Cardiac fibroblast (primary cell): ENCODE data around the gene IKBKG.
"Not testable (repeated sequence)": the region's sequence is repeated elsewhere in the genome, so short reads cannot be mapped to it uniquely, and the experiment has no call there.

Source experiments
- DNase-seq, 2 donors: peaks; one replicate each; pipeline versions ENCODE4 v3.0.0 to v3.0.0-alpha.2; 2010; ENCODE audit warnings: low read depth in 2 of 2
- H3K4me3 ChIP-seq, 2 donors: replicated peaks in 1 of 2; 1 replicate in 1 of 2; 2 replicates in 1 of 2; pipeline ENCODE4 v1.5.1; 2011; ENCODE audit warnings: low read depth in 2 of 2, low read length in 2 of 2, mild to moderate bottlenecking in 2 of 2, moderate library complexity in 1 of 2
- CTCF ChIP-seq: IDR thresholded peaks from one replicate; pipeline ENCODE4 v1.5.1; 2011; ENCODE audit warnings: low read depth, mild to moderate bottlenecking, low read length, inconsistent platforms

Gene IKBKG

GRCh38 chrX:154545673-154546274 is 1.6 kb upstream of the IKBKG start:
- H3K4me3 ChIP-seq, result peak overlapping the region; percentile 62 to 71
- DNase-seq, result no peak
- TF ChIP-seq CTCF, result no peak

DNA sequence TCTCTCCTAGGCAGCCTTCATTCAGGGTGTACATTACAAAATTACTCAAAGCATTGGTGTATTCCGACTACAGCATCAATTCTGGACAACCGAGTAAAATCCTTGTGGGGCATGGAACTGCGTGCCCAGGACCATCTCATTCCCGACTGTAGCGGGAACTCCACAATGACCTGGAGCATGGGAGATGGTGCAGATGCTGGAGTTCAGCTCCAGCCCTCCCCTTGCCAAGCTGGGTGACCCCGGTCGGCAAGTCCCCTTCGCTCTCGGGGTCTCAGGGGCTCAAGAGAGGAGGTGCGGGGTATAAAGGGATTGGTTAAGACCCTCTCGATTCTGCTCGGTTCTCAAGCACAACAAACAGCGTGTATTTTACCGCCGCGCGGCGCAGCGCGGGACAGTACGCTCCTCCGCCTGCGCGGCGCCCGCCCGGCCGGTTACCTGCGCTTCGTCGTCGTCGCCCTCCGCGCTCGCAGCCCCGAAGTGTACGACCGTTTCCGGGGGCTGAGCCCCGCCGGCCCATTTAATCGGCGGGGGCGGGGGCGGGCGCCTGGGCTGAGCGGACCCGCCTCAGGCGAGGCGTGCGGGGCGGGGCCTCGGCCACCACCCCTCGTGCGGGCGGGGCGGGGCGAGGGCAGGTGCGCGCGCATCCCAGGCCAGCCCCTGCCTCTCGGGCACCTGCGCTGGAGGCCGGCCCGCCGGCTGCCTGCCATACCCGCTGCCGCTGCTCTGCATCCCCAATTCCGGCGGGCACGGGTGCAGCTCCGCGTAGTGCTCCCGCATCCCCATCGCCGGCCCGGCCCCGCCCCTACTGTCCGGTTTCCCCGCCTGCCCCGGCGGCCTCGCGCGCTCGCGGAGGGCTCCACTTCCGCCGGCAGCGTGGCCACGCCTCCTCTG is 821 bp upstream of the IKBKG start, which contains the start of gene G6PD:
Gene G6PD (minus strand): TSS at position 493 of the 891 bp plus-strand sequence. CDS start 691 bp downstream, outside the sequence.
- peak in 1 of 2 donors; percentile 76 for DNase-seq
- peak within 1 kb of the TSS; percentile 68 to 71 for H3K4me3 ChIP-seq
- TF ChIP-seq CTCF, result no peak

DNA sequence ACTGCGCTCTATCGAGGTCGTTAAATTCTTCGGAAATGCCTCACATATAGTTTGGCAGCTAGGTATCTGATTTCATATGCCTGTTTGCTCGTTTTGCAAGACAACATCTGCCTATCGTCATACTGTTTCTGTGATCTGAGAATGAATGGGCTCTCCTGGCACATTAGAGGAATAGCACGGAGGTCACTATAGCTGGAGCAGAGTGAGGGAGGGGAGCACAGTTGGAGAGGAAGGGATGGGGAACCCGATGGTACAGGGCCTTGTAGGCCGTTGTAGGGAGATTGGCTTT is 552 bp downstream of the IKBKG start:
- peak in 1 of 2 donors; percentile 47 for DNase-seq
- TF ChIP-seq CTCF, result no peak
- H3K4me3 ChIP-seq, result peak overlapping the region; percentile 68 to 71

DNA sequence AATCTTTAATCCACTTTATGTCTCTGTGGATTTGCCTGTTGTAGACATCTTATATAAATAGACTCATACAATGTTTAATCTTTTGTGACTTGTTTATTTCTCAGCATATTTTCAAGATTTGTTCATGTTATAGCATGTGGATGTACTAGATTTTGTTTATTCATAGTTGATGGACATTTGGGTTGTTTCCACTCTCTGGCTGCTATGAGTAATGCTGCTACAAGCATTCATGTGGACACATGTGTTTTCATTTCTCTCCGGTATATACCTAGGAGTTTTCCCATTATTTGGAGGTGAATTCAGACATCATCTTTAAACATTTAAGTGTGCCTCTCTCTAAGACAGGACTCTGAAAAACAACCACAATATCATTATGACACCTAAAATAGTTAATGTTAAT is 2.3 kb downstream of the IKBKG start:
- DNase-seq, result no peak
- no peak overlapping the region for H3K4me3 ChIP-seq
- TF ChIP-seq CTCF, result no peak

DNA sequence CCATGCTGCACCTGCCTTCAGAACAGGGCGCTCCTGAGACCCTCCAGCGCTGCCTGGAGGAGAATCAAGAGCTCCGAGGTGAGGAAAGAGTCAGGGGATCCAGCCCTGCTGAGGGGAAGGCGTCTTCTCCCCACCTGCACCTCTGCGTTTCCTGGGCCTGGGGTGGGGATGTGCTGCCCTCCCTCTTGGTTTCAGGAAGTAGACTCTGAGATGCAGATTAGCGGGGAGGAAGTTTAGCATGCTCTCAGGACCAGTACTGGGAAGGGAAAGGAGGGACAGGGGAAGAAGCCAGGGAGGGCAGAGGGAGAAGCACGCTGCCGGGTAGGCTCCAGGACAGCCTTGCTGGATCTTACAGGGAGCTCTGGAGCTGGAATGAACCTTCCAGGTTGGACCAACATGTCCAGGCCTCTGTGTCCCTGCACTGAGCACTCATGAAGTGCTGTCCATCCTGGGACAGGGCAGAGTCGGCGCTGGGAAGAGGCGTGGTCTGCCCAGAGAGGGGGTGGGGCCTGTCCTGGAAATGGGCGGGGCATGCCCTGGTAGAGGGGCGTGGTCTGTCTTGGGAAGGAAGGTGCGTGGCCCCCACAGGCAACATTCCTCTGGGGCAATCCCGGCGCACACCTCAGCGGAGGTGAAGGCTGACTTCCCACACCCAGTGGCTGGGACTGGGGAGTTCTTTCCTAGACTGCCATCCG is 4.8 kb downstream of the IKBKG start:
- H3K4me3 ChIP-seq, DNase-seq: not testable (repeated sequence)

DNA sequence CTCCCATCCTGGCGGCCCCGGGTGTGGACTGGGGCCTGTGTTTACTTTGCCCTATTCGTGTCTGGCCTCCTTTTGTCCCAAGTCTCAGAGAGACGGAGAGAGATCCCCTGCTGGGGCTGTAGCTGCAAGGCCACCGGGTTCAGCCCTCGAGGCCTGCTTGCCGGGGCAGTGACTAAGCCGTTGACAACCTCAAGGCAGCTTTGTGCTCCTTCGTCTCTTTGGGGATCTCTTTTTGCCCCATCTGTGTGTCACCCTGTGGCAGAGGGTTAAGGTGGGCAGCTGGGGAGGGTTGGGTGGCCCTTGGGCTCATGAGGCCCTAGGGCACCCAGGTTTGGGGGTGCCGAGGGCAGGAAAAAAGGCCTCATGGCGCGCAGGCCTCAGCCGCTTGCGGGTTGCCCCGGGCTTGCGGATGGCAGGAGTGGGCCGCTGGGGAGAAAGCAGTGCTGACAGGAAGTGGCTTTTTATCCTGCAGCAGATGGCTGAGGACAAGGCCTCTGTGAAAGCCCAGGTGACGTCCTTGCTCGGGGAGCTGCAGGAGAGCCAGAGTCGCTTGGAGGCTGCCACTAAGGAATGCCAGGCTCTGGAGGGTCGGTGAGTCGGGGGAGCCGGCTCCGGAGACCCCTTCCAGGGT is 10.8 kb downstream of the IKBKG start:
- not testable (repeated sequence) for H3K4me3 ChIP-seq, DNase-seq

GRCh38 chrX:154558896-154559295 is 11.5 kb downstream of the IKBKG start:
- H3K4me3 ChIP-seq, DNase-seq: not testable (repeated sequence)

- not testable (repeated sequence) for H3K4me3 ChIP-seq, DNase-seq
Observed at GRCh38 chrX:154560326-154560725, 12.9 kb downstream of the IKBKG start.

- DNase-seq, result not testable (repeated sequence)
Observed at GRCh38 chrX:154562295-154562694, 14.9 kb downstream of the IKBKG start.

GRCh38 chrX:154570361-154570760 is 22.9 kb downstream of the IKBKG start:
- DNase-seq, H3K4me3 ChIP-seq: not testable (repeated sequence)

More at GRCh38 chrX:154562295-154562694, 14.9 kb downstream of the IKBKG start:
- H3K4me3 ChIP-seq, result not testable (repeated sequence)

GRCh38 chrX:154573061-154573460 is 25.6 kb downstream of the IKBKG start:
- DNase-seq, result not testable (repeated sequence)

GRCh38 chrX:154575076-154575475 is 27.7 kb downstream of the IKBKG start:
- not testable (repeated sequence) for H3K4me3 ChIP-seq, DNase-seq

More at GRCh38 chrX:154573061-154573460, 25.6 kb downstream of the IKBKG start:
- H3K4me3 ChIP-seq, result not testable (repeated sequence)
